Adipose tissue (tissue), 3 donors: Measurements from ENCODE around the gene TMTC3. TPM values are rescaled to one million over a fixed set of nuclear protein-coding genes. Genes with fewer than 3 reads are reported as not detected.

Experiments used
- H3K27ac ChIP-seq: one replicate; pipeline ENCODE4 v1.5.1; 2013; ENCODE audit warnings: low read depth, low read length
- WGBS, 3 donors: extraction: QIAGEN DNeasy Blood & Tissue Kit; methylation state at CpG; one replicate each; pipeline ENCODE4 v1.1.7; 2013; 5-methylcytosine and 5-hydroxymethylcytosine counted together
- polyA plus RNA-seq, 3 donors: library from polyadenylated mRNA; stranded (reverse); fragments of 200-250 nt; gene quantifications; one replicate each; pipeline ENCODE4 v1.2.3, GENCODE V29; 2013
- donor health status: healthy with polysubstance abuse.
- donor health status: Bipolar disorder and iron deficiency.
- donor health status: healthy.

The TMTC3 gene
- polyA plus RNA-seq, 3 donors: 1.3 to 2.4 (median 2.1) TPM

DNA sequence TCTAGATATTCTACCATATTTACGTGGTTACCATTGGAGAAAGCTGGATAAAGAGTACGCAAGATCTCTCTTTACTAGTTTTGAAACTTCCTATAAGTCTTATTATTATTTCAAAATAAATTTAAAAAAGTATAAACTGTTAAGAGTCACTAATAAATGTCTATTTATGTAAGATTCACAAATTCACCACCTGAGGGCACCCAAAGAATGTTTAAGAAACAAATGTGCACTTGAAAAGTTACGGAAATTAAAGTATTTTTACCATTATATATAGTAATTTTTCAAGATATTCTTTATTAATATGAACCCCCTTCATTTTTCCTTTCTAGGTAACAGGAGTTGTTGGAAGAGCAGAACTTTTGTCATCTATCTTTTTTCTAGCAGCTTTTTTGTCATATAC is 11.9 kb downstream of the TMTC3 start:
- no peak overlapping the region for H3K27ac ChIP-seq
- WGBS, 3 donors: 79 to 80% (median 80%) methylated on average over 3 of the region's 3 CpGs

DNA sequence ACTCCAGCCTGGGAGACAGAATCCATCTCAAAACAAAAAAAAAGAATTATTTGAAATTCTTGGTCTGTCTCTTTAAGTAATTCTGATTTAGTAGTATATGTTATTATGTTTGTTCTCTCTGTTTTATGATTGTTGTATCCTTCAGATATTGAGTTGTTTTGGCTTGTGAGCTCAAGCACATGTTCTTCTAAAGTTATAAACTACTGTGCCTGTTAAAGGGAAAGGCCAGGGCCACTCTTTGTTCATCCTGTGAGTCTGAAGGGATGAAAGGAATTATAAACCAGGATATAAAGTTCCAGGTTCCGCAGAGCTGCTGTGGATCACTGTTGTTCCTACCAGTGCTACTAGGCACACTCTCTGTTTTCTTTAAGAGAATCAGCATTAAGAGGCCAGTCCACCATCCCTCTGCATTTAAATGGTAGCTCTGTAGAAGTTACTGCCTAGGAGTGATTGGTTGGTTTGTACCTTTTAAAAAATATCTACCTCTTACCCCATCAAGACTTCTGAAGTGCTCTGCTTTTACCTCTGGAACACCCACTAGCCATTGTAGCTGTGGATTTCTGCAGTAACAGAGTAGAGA is 14.1 kb downstream of the TMTC3 start:
- WGBS, 3 donors: 91 to 100% (median 93%) methylated on average over 1 of the region's 1 CpG
- H3K27ac ChIP-seq: no peak overlapping the region

DNA sequence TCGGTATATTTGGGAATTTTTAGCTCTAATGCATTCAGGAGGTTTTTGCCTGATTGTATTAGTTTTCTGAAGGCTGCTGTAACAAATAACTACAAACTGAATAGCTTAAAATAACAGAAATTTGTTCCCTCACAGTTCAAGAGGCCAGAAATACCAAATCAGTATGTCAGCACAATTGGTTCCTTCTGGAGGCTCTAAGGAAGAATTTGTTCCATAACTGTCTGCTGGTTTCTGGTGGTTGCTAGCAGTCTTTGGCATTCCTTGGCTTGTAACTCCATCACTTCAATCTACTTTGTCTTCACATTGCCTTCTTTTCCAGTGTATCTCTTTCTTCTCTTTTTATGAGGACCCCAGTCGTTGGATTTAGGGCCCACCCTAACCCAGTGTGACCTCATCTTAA is 21.3 kb downstream of the TMTC3 start:
- H3K27ac ChIP-seq: no peak overlapping the region
- WGBS, 3 donors: 94 to 99% (median 95%) methylated on average over 2 of the region's 2 CpGs

DNA sequence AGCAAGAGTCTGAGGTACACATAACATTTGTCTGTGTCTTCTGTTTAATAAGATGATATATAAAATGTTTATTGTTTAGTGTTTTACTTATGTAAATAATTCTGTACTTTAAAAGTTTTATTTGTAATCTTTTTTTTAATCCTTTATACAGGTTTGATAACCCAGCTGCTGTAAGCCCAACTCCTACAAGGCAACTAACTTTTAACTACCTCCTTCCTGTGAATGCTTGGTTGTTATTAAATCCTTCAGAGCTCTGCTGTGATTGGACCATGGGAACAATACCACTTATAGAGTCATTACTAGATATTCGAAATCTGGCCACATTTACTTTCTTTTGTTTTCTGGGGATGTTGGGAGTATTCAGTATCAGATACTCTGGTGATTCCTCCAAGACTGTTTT is 24.1 kb downstream of the TMTC3 start:
- H3K27ac ChIP-seq: no peak overlapping the region
- WGBS, 3 donors: 71 to 91% (median 88%) methylated on average over 1 of the region's 1 CpG

DNA sequence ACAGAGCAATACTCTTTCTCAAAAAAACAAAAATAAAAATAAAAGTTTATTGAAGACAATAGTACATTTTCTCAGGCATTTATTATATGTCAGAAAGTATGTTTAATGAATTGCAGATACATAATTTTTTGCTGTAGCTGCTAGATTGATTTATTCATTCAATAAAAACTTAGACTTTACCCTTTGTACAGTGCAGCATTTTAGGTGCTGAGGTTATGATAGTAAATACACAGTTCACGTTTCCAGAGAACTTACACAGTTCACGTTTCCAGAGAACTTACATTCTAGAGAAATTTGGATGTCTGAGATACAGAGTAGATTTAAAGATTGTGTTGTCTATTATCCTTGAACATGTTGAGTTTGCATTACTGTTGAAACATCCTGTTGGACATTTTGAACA is 25.3 kb downstream of the TMTC3 start:
- 92 to 95% (median 95%) methylated on average over 2 of the region's 2 CpGs for WGBS, 3 donors

DNA sequence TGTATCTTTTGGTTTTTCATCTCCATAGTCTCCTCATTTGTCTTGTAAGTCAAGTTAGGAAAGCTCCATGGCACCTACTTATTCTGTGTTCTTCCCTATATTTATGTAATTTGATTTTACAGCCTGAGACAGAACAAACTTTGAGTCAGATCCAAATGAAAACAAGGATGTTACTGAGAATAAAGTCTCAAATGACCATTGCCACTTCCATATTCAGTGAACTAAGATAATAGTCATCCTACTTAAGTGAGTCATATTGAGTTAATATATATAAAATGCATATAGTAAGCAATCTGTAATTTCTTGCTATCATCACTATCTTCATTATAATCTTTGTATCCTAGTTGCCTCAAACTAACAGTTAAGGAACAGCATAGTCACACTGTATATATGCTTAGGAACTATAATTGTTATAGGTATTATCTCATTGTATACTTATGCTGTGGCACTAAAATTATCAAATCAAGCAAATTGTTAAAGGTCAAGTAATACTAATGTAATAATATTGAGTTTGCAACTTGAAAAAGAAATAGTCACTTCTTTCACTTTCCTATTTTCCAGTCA is 30.8 kb downstream of the TMTC3 start:
- H3K27ac ChIP-seq: no peak overlapping the region

More for the DNA sequence above, 25.3 kb downstream of the TMTC3 start:
- no peak overlapping the region for H3K27ac ChIP-seq

DNA sequence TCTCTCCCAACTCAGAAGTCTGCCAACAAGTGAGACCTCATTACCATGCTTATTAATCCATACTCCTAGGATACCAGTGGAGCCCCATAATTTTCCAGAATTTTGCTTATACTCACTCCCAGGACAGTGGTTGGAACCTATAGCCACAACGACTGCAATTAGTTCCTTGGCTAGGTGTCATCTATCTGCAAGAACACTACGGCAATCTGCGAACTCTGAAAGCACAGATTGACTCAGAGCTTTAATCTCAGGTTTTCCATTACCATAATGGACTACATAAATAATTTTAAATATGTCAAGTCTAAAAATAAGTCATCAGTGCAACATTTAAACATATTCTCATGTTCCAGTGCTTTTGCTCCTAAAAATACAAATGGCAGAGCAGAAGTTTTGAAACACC is 33.4 kb downstream of the TMTC3 start:
- WGBS, 3 donors: 94 to 95% (median 95%) methylated on average over 3 of the region's 3 CpGs

DNA sequence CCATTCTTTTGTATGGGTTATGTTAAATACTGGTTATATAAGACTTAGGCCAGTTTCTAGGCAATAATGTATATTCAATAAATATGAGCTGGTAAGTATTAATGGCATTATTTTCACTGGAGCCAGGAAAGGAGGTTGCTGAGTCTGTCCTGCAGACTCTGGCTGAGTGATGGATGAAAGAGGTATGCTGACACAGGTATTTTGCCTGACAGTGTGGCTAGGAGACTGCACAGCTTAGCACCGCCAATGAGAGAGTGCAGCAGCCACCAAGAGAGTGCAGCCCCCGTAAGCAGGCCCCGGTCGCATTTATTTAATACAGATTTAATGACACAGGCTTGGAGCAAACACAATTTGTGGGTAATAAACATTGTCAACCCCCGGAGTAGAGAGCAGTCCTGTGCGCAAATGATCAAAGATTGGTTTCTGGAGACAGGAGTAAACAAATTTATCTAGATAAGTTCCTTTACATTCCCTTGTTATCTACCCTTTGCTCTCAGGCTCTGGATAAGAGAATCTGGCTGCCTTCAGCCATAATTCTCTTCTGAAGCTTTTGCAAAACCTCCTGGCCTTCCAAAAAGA is 37.4 kb downstream of the TMTC3 start:
- 69 to 94% (median 86%) methylated on average over 6 of the region's 6 CpGs for WGBS, 3 donors
- H3K27ac ChIP-seq: no peak overlapping the region

More for the DNA sequence above, 33.4 kb downstream of the TMTC3 start:
- no peak overlapping the region for H3K27ac ChIP-seq

DNA sequence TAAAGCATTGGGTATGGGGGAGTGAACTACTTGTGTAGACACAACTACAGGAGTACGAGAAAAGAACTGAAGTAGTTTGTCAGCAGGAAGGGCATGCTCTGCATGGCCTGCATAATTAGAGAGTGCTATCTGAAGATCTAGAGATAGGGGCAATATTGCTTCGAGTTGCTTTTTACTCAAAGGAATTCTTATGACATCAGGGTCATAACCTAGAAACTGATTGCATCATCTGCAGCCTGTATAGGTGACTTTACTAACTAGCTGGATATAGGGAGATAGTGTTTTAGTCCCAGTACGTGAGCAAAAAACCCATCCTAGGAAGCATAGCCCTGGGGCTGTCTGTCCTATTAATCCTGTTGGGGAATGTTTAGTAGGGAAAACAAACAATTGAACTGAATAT is 39.8 kb downstream of the TMTC3 start:
- H3K27ac ChIP-seq: no peak overlapping the region
- 85 to 91% (median 90%) methylated on average over 3 of the region's 3 CpGs for WGBS, 3 donors

DNA sequence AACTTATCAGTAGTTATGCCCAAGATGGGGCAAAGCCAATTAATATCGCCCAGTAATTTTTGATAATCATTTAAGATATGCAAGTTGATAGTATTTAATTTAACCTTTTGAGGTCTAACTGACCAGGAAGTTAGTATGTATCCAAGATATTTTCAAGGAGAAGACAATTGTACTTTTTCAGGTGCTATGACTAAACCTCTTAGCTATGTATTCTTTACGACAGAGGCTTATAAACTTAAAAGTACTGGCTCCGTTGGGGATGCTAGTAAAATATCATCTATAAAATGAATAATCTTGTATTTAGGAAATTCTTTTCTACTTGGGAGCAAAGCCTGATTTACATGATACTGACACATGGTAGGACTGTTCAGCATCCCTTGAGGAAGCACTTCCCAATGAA is 40.3 kb downstream of the TMTC3 start:
- H3K27ac ChIP-seq: no peak overlapping the region

DNA sequence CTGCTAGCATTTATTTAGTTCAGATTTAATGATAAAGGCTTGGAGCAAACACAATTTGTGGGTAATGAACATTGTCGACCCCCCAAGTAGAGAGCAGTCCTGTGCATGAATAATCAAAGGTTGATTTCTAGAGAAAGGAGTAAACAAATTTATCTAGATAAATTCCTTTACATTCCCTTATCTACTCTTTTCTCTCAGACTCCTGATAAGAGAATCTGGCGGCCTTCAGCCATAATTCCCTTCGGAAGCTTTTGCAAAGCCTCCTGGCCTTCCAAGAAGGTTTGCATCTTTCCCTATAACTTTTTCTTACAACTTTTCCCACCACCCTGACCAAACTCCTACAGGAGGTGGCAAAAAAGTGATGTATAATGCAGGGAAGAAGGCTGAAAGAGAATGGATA is 42.1 kb downstream of the TMTC3 start:
- WGBS, 3 donors: 77 to 87% (median 78%) methylated on average over 3 of the region's 3 CpGs

More for the DNA sequence above, 40.3 kb downstream of the TMTC3 start:
- WGBS, 3 donors: 85 to 97% (median 95%) methylated on average over 3 of the region's 3 CpGs

DNA sequence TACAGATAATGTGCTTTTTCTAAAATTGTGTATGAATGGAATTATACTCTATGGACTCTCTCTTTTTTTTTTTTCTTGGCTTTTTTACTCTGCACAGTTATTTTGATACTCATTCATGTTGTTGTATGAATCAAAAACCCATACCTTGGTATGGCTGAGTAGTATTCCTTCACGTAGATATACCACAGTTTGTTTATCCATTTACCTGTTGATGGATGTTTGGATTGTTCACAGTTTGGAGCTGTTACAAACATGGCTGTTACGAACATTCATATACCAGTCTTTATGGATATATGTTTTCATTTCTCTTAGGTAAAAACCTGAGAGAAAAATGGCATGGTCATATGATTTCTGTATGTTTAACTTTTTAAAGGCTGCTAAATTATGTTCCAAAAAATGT is 43.2 kb downstream of the TMTC3 start:
- H3K27ac ChIP-seq: no peak overlapping the region
- WGBS, 3 donors: 97 to 100% (median 99%) methylated on average over 2 of the region's 2 CpGs

More for the DNA sequence above, 42.1 kb downstream of the TMTC3 start:
- no peak overlapping the region for H3K27ac ChIP-seq

DNA sequence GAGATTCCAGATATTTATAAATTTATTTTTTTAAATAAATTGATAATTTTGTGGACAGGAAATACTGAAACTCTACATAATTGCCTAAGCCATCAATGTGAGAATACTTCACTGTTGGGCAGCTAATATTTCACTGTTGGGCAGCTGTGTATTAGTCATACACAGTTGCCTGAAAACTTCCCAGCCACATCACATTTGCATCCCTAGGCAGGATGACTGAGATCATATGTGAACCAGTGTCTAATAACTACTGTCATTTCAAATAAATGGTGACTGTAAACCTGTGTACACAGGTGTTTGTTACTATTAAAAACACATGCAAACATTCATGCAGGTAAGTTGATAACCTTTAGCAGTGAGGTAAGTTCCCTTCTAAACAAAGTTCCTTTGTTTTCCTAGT is 43.9 kb downstream of the TMTC3 start:
- no peak overlapping the region for H3K27ac ChIP-seq

DNA sequence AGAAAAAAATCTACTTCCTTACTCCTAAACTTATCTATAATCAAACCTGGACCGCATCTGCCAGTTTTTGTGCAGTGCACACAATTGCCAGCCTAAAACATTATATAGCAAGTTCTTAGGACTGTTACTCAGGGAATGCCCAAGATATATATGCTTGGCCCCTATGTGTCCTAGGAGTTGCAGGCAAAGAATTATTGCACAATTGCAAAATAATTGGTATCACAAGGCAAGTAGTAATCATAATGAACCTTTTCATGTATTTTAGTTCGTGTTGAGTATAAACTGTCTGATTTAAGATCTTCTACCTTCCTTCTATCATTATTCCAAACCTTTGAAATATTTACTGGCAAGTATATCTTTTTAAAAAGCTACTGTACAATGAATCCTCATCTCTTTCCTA is 45.5 kb downstream of the TMTC3 start:
- H3K27ac ChIP-seq: no peak overlapping the region
- 88 to 97% (median 96%) methylated on average over 2 of the region's 2 CpGs for WGBS, 3 donors

DNA sequence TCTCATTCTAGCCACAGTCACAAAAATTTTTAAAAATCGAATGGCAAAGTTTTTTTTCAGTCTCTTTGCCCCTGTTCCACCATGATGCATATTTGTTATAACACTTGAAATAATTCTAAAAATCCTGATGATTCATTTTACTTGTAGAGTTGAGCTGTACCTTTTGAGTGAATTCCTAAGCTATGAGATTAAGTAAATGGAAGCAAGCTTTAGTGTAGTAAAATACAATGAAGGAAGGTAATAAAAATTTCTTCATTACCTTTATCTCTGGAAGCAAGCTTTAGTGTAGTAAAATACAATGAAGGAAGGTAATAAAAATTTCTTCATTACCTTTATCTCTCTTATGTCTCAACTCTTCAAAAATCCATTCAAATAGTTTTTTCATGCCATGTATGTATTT is 46.1 kb downstream of the TMTC3 start:
- WGBS, 3 donors: 92 to 94% (median 93%) methylated on average over 1 of the region's 1 CpG
- no peak overlapping the region for H3K27ac ChIP-seq

DNA sequence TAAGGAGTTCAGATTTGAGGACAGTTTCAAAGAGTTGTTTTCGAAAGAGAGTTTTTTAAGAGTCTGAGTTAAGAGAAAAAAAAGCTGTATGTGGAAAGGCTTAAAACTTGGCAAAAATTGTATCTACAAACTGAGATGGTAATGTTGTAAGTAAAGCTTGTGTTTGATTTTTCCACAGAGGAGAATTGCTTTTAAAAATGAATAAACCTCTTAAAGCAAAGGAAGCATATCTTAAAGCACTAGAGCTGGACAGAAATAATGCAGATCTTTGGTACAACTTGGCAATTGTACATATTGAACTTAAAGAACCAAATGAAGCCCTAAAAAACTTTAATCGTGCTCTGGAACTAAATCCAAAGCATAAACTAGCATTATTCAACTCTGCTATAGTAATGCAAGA is 50.3 kb downstream of the TMTC3 start:
- WGBS, 3 donors: 68 to 78% (median 77%) methylated on average over 2 of the region's 2 CpGs

DNA sequence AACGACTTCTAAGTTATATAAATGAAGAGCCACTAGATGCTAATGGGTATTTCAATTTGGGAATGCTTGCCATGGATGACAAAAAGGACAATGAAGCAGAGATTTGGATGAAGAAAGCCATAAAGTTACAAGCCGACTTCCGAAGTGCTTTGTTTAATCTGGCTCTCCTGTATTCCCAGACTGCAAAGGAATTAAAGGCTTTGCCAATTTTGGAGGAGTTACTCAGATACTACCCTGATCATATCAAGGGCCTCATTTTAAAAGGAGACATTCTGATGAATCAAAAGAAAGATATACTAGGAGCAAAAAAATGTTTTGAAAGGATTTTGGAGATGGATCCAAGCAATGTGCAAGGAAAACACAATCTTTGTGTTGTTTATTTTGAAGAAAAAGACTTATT is 52.8 kb downstream of the TMTC3 start:
- H3K27ac ChIP-seq: no peak overlapping the region
- 86 to 93% (median 88%) methylated on average over 3 of the region's 3 CpGs for WGBS, 3 donors

More for the DNA sequence above, 50.3 kb downstream of the TMTC3 start:
- no peak overlapping the region for H3K27ac ChIP-seq

DNA sequence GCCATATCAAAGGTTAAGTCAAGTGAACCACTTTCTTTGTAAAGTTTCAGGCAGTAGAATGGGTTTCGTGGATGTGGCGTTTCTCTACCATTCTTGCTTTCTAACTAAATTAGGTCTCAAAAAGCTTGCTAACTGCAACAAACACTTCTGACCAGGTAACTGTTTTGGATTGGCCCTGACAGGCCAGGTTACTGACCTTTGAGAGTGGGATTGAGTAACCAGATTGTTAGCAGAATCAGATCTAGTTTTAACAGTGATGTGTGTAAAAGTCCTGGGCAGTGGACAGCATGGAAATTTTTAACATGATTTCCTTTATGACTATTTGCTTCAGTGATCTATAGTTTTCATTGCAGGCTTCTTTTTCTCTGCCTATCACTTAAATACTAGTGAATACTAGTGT is 57.9 kb downstream of the TMTC3 start:
- no peak overlapping the region for H3K27ac ChIP-seq
- WGBS, 3 donors: 96 to 98% (median 97%) methylated on average over 2 of the region's 2 CpGs

DNA sequence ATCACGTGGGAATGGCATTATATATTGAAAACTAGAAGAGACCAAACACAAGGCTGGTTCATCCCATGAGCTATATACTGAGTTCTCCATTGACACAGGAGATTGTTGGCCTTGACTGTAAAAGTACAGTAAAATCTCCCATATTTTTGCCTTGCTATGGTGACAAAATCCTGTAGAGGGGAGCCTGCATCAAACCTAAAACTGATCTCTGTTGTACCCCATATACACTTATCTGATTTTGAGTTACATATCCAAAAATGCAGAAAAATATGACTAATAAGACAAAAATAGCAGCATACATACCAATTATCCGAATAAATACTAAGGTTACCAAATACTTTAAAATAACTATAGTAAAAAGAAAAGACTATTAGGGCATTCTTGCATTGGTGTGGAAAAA is 60.4 kb downstream of the TMTC3 start:
- WGBS, 3 donors: 73 to 88% (median 80%) methylated on average over 2 of the region's 2 CpGs
- H3K27ac ChIP-seq: no peak overlapping the region

DNA sequence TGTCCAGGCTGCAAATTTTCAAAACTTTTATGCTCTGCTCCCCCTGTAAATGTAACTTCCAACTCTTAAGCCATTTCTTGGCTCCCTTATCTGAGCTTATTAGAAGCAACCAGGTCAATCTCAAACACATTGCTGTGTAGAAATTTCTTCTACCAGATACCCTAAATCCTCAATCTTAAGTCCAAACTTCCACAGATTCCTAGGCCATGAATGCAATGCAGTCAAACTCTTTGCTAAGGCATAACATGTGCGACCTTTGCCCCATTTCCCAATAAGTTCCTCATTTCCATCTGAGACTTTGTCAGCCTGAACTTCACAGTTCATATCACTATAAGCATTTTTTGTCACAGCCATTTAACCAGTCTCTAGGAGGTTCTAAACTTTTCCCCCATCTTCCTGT is 64.5 kb downstream of the TMTC3 start:
- no peak overlapping the region for H3K27ac ChIP-seq
- 73 to 82% (median 79%) methylated on average over 1 of the region's 1 CpG for WGBS, 3 donors
